GM21381 (cell line): ENCODE data around the gene OR8J3.
"Not testable (repeated sequence)": the region's sequence is repeated elsewhere in the genome, so short reads cannot be mapped to it uniquely, and the experiment has no call there.

Experiments used
- ATAC-seq: cut with Tn5 transposase; IDR thresholded peaks from one replicate; pipeline ENCODE4 v1.9.1; 2021; ENCODE audit warnings: mild to moderate bottlenecking, moderate library complexity; ENCODE audit not compliant: unreplicated experiment

The OR8J3 gene

DNA sequence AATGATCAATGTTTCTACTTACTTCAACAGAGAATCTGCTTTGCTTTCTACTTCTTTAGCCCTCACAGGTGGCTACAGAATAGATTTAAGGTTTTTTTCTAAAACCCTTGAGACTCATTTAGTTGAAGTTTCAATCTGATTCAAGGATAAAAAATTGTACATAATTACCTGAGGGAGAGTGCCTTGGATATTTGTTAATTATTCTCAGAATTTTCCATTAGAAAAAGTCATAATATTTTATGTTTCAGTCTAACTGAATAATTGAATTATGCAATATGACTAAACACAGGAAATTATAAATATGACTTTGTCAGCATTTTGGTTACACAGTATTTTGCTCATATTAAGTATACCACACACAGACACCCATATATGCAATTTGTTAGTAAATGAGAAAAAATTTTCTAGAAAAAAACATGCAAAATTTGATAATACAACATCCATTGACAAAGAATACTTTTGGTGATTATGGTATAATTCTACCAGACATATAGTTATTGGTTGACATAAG, at the start of gene OR8J3:
OR8J3 (minus strand) TSS at position 51 of the 511 bp plus-strand sequence. CDS start 2,483 bp downstream, outside the sequence.
- no peak for ATAC-seq

GRCh38 chr11:56188602-56189001, 48.6 kb upstream of the OR8J3 start:
- no peak for ATAC-seq

DNA sequence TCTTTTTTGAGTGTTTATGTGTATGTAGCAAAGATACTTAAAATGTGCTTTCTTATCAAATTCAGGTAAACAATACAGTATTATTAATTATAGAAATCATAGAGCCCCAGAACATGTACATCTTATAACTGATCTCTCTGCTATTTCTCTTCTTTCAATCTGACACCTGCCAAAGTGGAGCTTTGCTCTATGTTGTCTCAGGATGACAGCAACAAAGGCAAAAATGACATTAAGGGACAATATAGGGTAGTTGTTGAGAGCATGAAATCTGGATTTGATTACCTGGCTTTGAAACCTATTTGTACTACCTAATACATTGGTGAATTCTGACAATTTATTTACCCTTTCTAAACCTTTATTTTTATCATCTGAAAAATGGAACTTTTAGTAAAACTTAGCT, 43.5 kb upstream of the OR8J3 start:
- no peak for ATAC-seq

GRCh38 chr11:56176318-56176717, 36.3 kb upstream of the OR8J3 start, which contains the start of gene OR5J2:
TSS of gene OR5J2 (plus strand) at chr11:56176618. CDS start at chr11:56176618, 0 bp downstream.
- no peak for ATAC-seq

DNA sequence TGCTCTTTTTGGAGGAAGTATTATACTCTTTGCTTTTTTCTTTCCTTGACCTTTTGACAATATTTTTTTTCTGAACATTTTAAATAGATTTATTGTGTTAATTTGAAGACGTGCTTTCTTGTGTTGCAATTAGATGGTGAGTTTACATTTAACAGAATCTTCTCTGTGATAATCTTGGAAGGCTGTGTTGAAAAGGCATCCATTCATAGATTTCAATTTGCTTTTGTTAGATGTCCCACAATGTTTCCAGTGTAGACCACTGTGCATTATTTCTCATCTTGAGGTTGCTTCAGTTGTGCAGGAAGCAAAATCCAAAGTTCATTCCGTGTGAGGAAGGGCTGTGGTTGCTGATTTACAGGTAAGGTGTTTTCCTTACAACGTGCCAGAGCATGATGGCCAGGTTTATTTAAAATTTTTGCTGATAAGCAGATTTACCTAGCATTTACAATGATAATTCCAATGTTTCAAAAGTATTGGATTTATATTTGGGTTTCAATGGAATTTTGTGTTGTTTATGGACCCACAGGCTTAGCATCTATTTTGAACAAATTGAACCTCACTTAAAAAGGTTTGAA, 32.3 kb upstream of the OR8J3 start:
- ATAC-seq, result no peak

GRCh38 chr11:56163804-56164203, 23.8 kb upstream of the OR8J3 start:
- ATAC-seq, result no peak

- no peak for ATAC-seq
Observed at GRCh38 chr11:56160217-56160616, 20.2 kb upstream of the OR8J3 start, which contains the start of gene OR8K5. TSS of gene OR8K5 (minus strand) at chr11:56160317. CDS start at chr11:56160317, 0 bp downstream.

DNA sequence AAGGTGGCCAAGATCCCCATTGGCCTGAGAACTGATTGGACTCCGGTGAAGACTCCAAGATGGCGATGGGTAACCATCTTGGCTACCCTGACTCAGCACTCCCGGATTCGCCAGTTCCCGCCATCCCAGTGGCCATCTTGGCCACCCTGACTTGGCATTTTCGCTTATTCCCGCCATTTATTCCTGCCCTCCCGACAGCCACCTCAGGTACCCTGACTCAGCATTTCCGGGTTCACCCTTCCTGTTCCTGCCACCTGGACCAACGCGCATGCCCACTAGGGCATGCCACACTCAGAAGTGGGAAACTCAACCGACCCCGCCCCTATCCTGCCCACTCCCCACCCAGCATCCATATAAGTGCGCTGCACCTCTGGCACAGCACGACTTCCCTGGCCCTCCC, 12.3 kb upstream of the OR8J3 start:
- no peak for ATAC-seq

DNA sequence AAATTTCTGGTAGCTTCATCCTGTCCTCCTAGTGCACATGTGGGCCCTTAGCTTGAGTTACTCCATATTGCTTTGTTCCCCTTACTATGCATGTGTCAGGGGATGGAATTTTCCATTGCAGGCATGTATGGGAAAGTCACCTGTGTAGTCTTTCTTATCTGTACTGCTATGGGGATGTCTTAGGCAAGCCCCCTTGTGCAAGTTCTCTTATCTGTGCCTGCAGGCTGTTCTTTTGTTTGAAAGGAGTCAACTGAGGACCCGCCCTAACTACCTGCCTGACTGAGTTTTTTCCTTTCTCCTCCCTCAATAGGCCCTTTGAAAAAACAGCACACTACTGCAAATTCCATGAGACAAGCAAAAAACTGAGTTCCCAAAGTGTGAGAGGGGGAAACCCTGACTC, 11.4 kb upstream of the OR8J3 start:
- ATAC-seq, result no peak

GRCh38 chr11:56143681-56144080, 3.7 kb upstream of the OR8J3 start:
- ATAC-seq, result not testable (repeated sequence)

- no peak for ATAC-seq
Observed at GRCh38 chr11:56122073-56122472, 17.9 kb downstream of the OR8J3 start, which contains the start of gene OR8H3. TSS of gene OR8H3 (plus strand) at chr11:56122373. CDS start at chr11:56122373, 0 bp downstream.

GRCh38 chr11:56103210-56103737, 36.7 kb downstream of the OR8J3 start, which contains the start of gene OR8H2:
TSS of gene OR8H2 (plus strand) at chr11:56103687. CDS start at chr11:56105043, 1,356 bp downstream.
- no peak for ATAC-seq

GRCh38 chr11:56093008-56093407, 47.0 kb downstream of the OR8J3 start, which contains the start of gene OR8I2:
TSS of gene OR8I2 (plus strand) at chr11:56093308. CDS start at chr11:56093308, 0 bp downstream.
- ATAC-seq, result no peak

DNA sequence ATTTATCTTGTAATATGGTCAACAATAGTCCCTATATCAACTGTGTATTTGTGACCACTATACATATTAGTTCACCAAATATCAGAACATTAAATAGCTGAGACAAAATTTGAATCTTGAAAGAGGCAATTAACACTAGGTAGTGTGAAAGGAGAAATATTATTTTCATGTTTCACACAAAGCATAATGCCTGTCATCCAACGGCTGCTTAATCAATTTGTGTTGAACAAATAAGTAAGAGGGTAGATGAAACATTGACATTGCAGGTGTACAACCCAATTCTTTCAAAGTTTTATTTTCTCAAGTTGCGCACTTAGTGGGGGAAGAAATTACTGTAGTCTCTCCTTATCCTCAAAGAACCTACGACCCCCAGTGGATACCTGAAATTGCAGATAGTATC, 50.3 kb downstream of the OR8J3 start:
- ATAC-seq, result no peak
